GM18873 (cell line): ENCODE measurements around the gene OPTC.

Source experiments
- ATAC-seq: cut with Tn5 transposase; IDR thresholded peaks from one replicate; pipeline ENCODE4 v1.9.1; 2021; ENCODE audit warnings: mild to moderate bottlenecking, moderate library complexity, moderate number of reproducible peaks; ENCODE audit not compliant: unreplicated experiment, low FRiP score

OPTC gene

DNA sequence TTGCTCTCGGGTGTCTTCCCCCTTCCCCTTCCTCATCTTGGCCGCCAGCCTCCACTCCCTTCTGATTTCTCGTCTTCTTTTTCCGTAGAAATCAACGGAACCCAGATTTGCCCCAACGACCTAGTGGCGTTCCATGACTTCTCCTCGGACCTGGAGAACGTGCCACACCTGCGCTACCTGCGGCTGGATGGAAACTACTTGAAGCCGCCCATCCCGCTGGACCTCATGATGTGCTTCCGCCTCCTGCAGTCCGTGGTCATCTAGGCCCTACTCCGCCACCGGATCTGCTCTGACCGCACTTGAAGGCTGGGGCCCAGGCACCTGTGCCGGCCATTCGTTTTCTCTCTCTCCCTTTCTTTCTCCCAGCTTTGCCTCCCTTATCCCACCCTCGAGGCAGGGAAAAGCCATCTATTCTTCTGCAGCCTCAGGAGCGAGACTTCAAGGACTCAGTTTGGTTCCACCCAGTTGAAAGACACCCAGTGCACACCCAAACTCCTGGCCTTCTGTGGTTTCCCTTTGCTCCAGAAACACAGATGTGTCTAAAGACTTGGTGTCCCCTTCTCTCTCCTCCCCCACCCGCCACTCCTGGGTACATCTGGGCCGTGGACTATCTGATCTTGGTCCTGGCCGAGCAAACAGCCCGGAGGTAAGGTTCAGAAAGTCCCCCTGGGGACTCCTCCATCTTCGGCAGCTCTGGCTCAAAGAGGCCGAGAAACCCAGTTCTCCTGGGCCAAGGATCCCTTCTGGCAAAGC is 7.2 kb upstream of the OPTC start:
- ATAC-seq: no peak

GRCh38 chr1:203488539-203488938 is 5.4 kb upstream of the OPTC start:
- ATAC-seq: no peak

GRCh38 chr1:203490607-203491006 is 3.3 kb upstream of the OPTC start:
- ATAC-seq: no peak

- ATAC-seq: no peak
Measured at GRCh38 chr1:203491664-203492063, 2.3 kb upstream of the OPTC start.

DNA sequence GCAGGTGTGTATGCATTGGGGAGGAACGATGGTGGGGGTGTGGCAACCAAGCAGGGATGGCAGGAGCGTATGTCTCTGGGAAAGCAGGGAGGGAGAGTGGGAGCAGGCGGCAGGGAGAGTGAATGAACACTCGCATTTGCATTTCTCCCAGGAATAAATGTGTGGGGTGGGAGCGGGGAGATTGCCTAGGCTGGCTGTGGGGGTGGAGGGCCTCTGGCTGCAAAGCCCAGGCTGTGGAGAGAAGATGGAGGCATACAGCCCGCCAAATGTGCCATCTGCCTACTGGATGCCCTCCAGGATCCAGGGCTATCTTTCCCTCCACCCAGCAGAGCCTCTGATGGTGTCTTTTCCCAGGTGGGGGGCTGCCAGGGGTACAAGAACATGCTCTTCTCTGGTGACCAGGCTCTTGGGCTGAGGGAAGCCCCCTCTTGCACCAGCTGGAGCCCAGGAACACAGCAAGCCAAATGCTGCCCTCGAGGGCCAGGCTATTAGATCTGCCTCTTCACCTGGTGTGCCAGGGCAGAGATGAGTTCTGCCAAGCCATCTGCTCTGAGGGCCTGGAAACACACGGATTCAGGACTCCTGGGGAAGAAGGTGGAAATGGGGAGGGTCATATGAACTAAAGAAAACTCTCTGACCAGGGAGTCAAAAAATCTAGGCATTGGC is 1.7 kb upstream of the OPTC start:
- no peak for ATAC-seq

DNA sequence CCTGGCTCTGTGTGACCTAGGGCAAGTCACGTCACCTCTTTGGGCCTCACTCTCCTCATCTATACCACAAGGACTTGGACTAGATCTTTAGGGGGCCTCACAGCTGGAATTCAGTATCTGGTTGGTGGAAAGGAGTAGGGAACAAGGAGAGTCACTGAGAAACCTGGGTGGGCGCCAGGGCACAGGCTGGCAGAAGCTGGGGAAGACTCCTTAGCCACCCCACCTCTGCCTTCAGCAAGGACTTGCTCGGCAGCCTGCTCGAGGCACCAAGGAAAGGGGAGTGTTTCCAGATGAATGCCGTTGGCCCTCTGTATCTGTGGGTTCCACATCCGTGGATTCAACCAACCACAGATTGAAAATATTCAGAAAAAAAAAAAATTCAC is 1.2 kb upstream of the OPTC start:
- ATAC-seq: no peak

DNA sequence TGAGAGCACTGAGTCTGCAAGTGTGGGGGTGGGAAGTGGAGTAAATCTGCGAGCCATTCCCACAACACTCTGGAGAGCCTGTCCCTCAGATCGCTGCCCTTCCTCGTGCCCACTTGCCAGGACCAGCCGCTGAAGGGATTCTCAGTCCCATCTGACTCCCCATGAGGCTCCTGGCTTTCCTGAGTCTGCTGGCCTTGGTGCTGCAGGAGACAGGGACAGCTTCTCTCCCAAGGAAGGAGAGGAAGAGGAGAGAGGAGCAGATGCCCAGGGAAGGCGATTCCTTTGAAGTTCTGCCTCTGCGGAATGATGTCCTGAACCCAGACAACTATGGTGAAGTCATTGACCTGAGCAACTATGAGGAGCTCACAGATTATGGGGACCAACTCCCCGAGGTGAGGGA is 1.9 kb downstream of the OPTC start:
- no peak for ATAC-seq

GRCh38 chr1:203497269-203497777 is 3.4 kb downstream of the OPTC start:
- no peak for ATAC-seq

DNA sequence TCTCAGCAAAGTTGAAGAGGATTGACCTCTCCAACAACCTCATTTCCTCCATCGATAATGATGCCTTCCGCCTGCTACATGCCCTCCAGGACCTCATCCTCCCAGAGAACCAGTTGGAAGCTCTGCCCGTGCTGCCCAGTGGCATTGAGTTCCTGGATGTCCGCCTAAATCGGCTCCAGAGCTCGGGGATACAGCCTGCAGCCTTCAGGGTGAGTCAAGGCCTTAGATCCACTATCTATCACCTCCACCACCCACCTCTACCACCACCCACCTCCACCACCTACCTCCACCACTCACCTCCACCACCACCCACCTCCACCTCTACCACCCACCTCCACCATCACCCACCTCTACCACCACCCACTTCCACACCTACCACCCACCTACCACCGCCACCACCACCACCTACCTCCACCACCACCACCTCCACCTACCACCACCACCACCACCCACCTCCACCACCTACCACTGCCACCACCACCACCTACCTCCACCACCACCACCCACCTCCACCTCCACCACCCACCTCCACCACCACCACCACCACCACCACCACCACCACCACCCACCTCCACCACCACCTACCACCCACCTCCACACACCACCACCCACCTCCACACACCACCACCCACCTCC is 5.8 kb downstream of the OPTC start:
- no peak for ATAC-seq

GRCh38 chr1:203500279-203500678 is 6.3 kb downstream of the OPTC start:
- no peak for ATAC-seq

GRCh38 chr1:203503836-203504235 is 9.9 kb downstream of the OPTC start:
- ATAC-seq: no peak

GRCh38 chr1:203504400-203505250 is 10.7 kb downstream of the OPTC start:
- ATAC-seq: no peak

GRCh38 chr1:203505526-203506204 is 11.7 kb downstream of the OPTC start:
- ATAC-seq: no peak

DNA sequence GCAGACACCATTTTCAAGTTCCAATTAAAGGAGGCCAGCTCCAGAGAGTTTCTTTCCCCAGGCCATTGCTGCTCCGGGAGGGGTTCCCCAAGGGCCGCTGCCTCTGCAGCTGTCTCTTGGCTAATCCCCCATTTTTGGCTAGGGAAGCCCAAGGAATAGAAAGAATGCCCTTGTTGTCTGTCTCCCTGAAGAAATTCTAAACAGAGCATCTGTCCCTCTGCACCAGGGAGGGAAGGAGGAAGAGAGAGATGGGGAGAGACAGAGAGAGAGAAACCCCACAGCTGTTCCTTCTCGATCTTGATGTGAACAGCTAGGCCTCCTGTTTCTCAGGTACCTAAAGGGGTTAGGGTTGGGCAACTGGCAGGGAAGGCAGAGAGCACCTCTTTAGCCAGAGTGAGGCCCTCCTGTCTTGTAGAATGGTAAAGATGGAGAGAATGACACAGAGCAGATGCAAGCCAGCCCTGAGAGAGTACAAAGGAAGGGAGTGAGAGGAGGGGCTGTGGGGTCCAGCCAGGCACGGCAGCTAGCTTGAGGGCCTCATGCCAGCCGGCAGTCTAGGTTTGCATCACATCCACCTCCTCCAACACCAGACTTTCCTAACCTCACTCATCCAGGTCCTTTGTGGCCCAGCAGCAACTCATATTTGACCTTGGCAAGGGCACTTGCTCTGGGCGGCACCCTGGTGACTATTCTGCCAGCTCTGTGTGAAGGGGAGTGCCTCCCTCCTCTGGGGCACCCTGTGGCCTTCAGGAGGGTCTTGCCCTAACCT is 13.1 kb downstream of the OPTC start:
- no peak for ATAC-seq

- ATAC-seq: no peak
Measured at GRCh38 chr1:203507759-203508158, 13.8 kb downstream of the OPTC start.

DNA sequence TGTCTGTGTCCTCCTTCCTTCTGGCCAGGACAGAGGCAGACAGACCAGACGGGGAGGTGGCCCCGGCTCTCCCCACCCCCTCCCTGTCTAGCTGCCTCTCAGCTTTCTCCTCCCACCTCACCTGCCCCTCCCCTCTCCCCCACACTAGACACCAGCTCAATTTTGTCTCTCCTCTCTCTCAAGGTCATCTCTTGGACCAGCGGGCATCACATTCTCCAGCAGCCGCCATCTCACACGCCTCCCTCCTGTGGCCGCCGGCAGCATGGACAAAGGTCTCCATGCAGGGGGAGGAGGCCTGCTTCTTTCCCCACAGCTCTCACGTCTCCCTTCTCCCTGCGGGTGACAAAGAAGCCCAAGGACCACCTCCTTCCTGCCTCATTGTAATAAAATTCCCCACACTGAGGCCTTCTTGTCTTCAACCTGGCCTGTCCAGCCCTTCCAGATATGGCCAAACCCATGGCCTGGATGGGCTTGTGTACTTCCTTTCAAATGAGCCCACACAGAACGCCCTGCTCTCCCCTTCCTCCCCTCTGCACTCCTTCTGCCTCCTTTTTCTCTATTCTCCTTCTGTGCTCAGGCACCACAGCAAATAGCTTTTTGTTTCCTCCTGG is 14.6 kb downstream of the OPTC start:
- ATAC-seq: no peak

GRCh38 chr1:203509135-203509534 is 15.2 kb downstream of the OPTC start:
- no peak for ATAC-seq

GRCh38 chr1:203511513-203511912 is 17.6 kb downstream of the OPTC start:
- ATAC-seq: no peak

GRCh38 chr1:203511930-203512329 is 18.0 kb downstream of the OPTC start:
- ATAC-seq: no peak
